ENCODE data around the gene ZNF490.
"Not testable (repeated sequence)": the region's sequence is repeated elsewhere in the genome, so short reads cannot be mapped to it uniquely, and the experiment has no call there.

ZNF490 gene

GRCh38 chr19:12596485-12596884 is 14.1 kb downstream of the ZNF490 start:
- Mint-ChIP-seq H3K4me3 (no peak overlapping the region), H3K36me3 (ENCODE audit: low read depth) (peaks cover 13% of the 10 kb centered on the region), H3K9me3 (no peaks in the 10 kb centered on the region), H3K27me3 (no peaks in the 10 kb centered on the region), H3K27ac (no peak overlapping the region), H3K4me1 (ENCODE audit: low read depth) (no peaks in the 10 kb centered on the region)

- Mint-ChIP-seq H3K36me3 (ENCODE audit: low read depth) (peaks cover 60% of the 10 kb centered on the region), H3K4me1 (ENCODE audit: low read depth) (no peaks in the 10 kb centered on the region), H3K9me3 (peaks cover 14% of the 10 kb centered on the region), H3K27me3 (no peaks in the 10 kb centered on the region), H3K4me3 (no peak overlapping the region), H3K27ac (no peak overlapping the region)
Observed at GRCh38 chr19:12581100-12581499, 29.5 kb downstream of the ZNF490 start.

GRCh38 chr19:12580180-12580694 is 30.4 kb downstream of the ZNF490 start:
- H3K27ac Mint-ChIP-seq = no peak overlapping the region
- peaks cover 14% of the 10 kb centered on the region for H3K9me3 Mint-ChIP-seq
- H3K4me3 Mint-ChIP-seq = no peak overlapping the region
- peaks cover 60% of the 10 kb centered on the region for H3K36me3 Mint-ChIP-seq (ENCODE audit: low read depth)
- peaks cover 1% of the 10 kb centered on the region for H3K4me1 Mint-ChIP-seq (ENCODE audit: low read depth)
- no peaks in the 10 kb centered on the region for H3K27me3 Mint-ChIP-seq

- Mint-ChIP-seq H3K27ac (no peak overlapping the region), H3K27me3 (no peaks in the 10 kb centered on the region), H3K4me3 (no peak overlapping the region), H3K4me1 (ENCODE audit: low read depth) (peaks cover 13% of the 10 kb centered on the region), H3K9me3 (peaks cover 14% of the 10 kb centered on the region), H3K36me3 (ENCODE audit: low read depth) (peaks cover 59% of the 10 kb centered on the region)
Observed at GRCh38 chr19:12578641-12579040, 32.0 kb downstream of the ZNF490 start.

- peak overlapping the region; percentile 4 for H3K4me3 Mint-ChIP-seq
- H3K9me3 Mint-ChIP-seq = no peaks in the 10 kb centered on the region
Observed at GRCh38 chr19:12574036-12574435, 36.6 kb downstream of the ZNF490 start.

GRCh38 chr19:12567951-12568350 is 42.7 kb downstream of the ZNF490 start:
- Mint-ChIP-seq H3K4me3 (no peak overlapping the region), H3K27me3 (no peaks in the 10 kb centered on the region), H3K4me1 (ENCODE audit: low read depth) (no peaks in the 10 kb centered on the region), H3K27ac (no peak overlapping the region), H3K36me3 (ENCODE audit: low read depth) (no peaks in the 10 kb centered on the region), H3K9me3 (no peaks in the 10 kb centered on the region)

More at GRCh38 chr19:12574036-12574435, 36.6 kb downstream of the ZNF490 start:
- H3K27me3 Mint-ChIP-seq = no peaks in the 10 kb centered on the region
- peak overlapping the region; percentile 65 for H3K27ac Mint-ChIP-seq
- H3K36me3 Mint-ChIP-seq (ENCODE audit: low read depth) = peaks cover 19% of the 10 kb centered on the region
- peaks cover 13% of the 10 kb centered on the region for H3K4me1 Mint-ChIP-seq (ENCODE audit: low read depth)

GRCh38 chr19:12566380-12566779 is 44.2 kb downstream of the ZNF490 start:
- H3K36me3 Mint-ChIP-seq (ENCODE audit: low read depth); H3K9me3 Mint-ChIP-seq; H3K27me3 Mint-ChIP-seq; H3K4me3 Mint-ChIP-seq; H3K4me1 Mint-ChIP-seq (ENCODE audit: low read depth); H3K27ac Mint-ChIP-seq: not testable (repeated sequence)

- Mint-ChIP-seq H3K27me3 (no peaks in the 10 kb centered on the region), H3K36me3 (ENCODE audit: low read depth) (no peaks in the 10 kb centered on the region), H3K27ac (no peak overlapping the region), H3K4me1 (ENCODE audit: low read depth) (no peaks in the 10 kb centered on the region), H3K9me3 (no peaks in the 10 kb centered on the region), H3K4me3 (no peak overlapping the region)
Observed at GRCh38 chr19:12564016-12564664, 46.5 kb downstream of the ZNF490 start.

- Mint-ChIP-seq H3K4me1 (ENCODE audit: low read depth) (peaks cover 19% of the 10 kb centered on the region), H3K27me3 (no peaks in the 10 kb centered on the region), H3K27ac (no peak overlapping the region), H3K9me3 (no peaks in the 10 kb centered on the region), H3K4me3 (no peak overlapping the region), H3K36me3 (ENCODE audit: low read depth) (no peaks in the 10 kb centered on the region)
Observed at GRCh38 chr19:12555456-12555930, 55.1 kb downstream of the ZNF490 start.

- peak within 1 kb of the TSS; percentile 100 for H3K4me3 Mint-ChIP-seq
- no peaks in the 10 kb centered on the region for H3K9me3 Mint-ChIP-seq
- no peaks in the 10 kb centered on the region for H3K27me3 Mint-ChIP-seq
- peaks cover 15% of the 10 kb centered on the region for H3K36me3 Mint-ChIP-seq (ENCODE audit: low read depth)
- peak within 1 kb of the TSS; percentile 97 for H3K27ac Mint-ChIP-seq
- H3K4me1 Mint-ChIP-seq (ENCODE audit: low read depth) = peaks cover 46% of the 10 kb centered on the region
Observed at GRCh38 chr19:12551060-12551832, 59.4 kb downstream of the ZNF490 start, which contains the start of gene ZNF564. TSS of gene ZNF564 (minus strand) at chr19:12551482. CDS start at chr19:12551332, 150 bp downstream.

- H3K4me1 Mint-ChIP-seq (ENCODE audit: low read depth) = peaks cover 64% of the 10 kb centered on the region
- no peak overlapping the region for H3K4me3 Mint-ChIP-seq
- H3K27me3 Mint-ChIP-seq = no peaks in the 10 kb centered on the region
- peaks cover 9% of the 10 kb centered on the region for H3K9me3 Mint-ChIP-seq
- peaks cover 42% of the 10 kb centered on the region for H3K36me3 Mint-ChIP-seq (ENCODE audit: low read depth)
- no peak overlapping the region for H3K27ac Mint-ChIP-seq
Observed at GRCh38 chr19:12546903-12547302, 63.7 kb downstream of the ZNF490 start.

GRCh38 chr19:12546068-12546467 is 64.5 kb downstream of the ZNF490 start:
- peaks cover 9% of the 10 kb centered on the region for H3K9me3 Mint-ChIP-seq
- H3K36me3 Mint-ChIP-seq (ENCODE audit: low read depth) = peaks cover 42% of the 10 kb centered on the region
- H3K4me1 Mint-ChIP-seq (ENCODE audit: low read depth) = peaks cover 59% of the 10 kb centered on the region
- H3K27me3 Mint-ChIP-seq = no peaks in the 10 kb centered on the region
- no peak overlapping the region for H3K4me3 Mint-ChIP-seq
- no peak overlapping the region for H3K27ac Mint-ChIP-seq

GRCh38 chr19:12545267-12545666 is 65.3 kb downstream of the ZNF490 start:
- Mint-ChIP-seq H3K4me1 (ENCODE audit: low read depth) (peaks cover 55% of the 10 kb centered on the region), H3K4me3 (no peak overlapping the region), H3K27me3 (no peaks in the 10 kb centered on the region), H3K9me3 (peaks cover 9% of the 10 kb centered on the region), H3K36me3 (ENCODE audit: low read depth) (peaks cover 44% of the 10 kb centered on the region), H3K27ac (peak overlapping the region; percentile 6)

- Mint-ChIP-seq H3K4me1 (ENCODE audit: low read depth) (peaks cover 53% of the 10 kb centered on the region), H3K4me3 (no peak overlapping the region), H3K36me3 (ENCODE audit: low read depth) (peaks cover 46% of the 10 kb centered on the region), H3K27me3 (no peaks in the 10 kb centered on the region), H3K9me3 (peaks cover 9% of the 10 kb centered on the region), H3K27ac (peak overlapping the region; percentile 73)
Observed at GRCh38 chr19:12544401-12544876, 66.2 kb downstream of the ZNF490 start.

GRCh38 chr19:12543855-12544254 is 66.8 kb downstream of the ZNF490 start:
- no peaks in the 10 kb centered on the region for H3K27me3 Mint-ChIP-seq
- peak overlapping the region; percentile 73 for H3K27ac Mint-ChIP-seq
- H3K36me3 Mint-ChIP-seq (ENCODE audit: low read depth) = peaks cover 47% of the 10 kb centered on the region
- peaks cover 9% of the 10 kb centered on the region for H3K9me3 Mint-ChIP-seq
- peaks cover 47% of the 10 kb centered on the region for H3K4me1 Mint-ChIP-seq (ENCODE audit: low read depth)
- no peak overlapping the region for H3K4me3 Mint-ChIP-seq

All from stimulated activated naive CD8-positive, alpha-beta T cell treated with anti-CD3 and anti-CD28 coated beads, Interleukin-15, Interleukin-2, amounts not matched to agents 100 ng/mL and 50 ng/mL, for 24 hours (primary cell).